ENCODE measurements around the gene ALPI. TPM values are rescaled to one million over a fixed set of nuclear protein-coding genes. Genes with fewer than 3 reads are reported as not detected.
"Not testable (repeated sequence)": the region's sequence is repeated elsewhere in the genome, so short reads cannot be mapped to it uniquely, and the experiment has no call there.

Gene ALPI
- not detected for total RNA-seq

GRCh38 chr2:232455426-232456255 lies at the start of gene ALPI:
Gene ALPI (plus strand): TSS chr2:232456153. CDS start chr2:232456200, 47 bp downstream.
- Histone ChIP-seq H3K36me3 (no peaks in the 10 kb centered on the region), H3K4me3 (no peak within 1 kb of the TSS), H3K4me1 (ENCODE audit: control insufficient read depth in 1 of 2, low read depth in 2 of 2) (no peaks in the 10 kb centered on the region), H3K27ac (no peak within 1 kb of the TSS), H3K9me3 (no peaks in the 10 kb centered on the region), H3K27me3 (replicated peaks; ENCODE audit: insufficient read depth) (no peaks in the 10 kb centered on the region)
- TF ChIP-seq CTCF (IDR thresholded peaks at IDR 0.05): no peak
- no peak for DNase-seq (ENCODE audit: low spot score)
- no peak for ATAC-seq (ENCODE audit: insufficient number of reproducible peaks, low FRiP score, low read depth)

- Histone ChIP-seq H3K4me3 (no peak within 1 kb of the TSS), H3K9me3 (no peaks in the 10 kb centered on the region), H3K4me1 (ENCODE audit: control insufficient read depth in 1 of 2, low read depth in 2 of 2) (no peaks in the 10 kb centered on the region), H3K36me3 (no peaks in the 10 kb centered on the region), H3K27ac (no peak within 1 kb of the TSS), H3K27me3 (replicated peaks; ENCODE audit: insufficient read depth) (no peaks in the 10 kb centered on the region)
- TF ChIP-seq CTCF (IDR thresholded peaks at IDR 0.05): no peak
- DNase-seq (ENCODE audit: low spot score): no peak
- ATAC-seq (ENCODE audit: insufficient number of reproducible peaks, low FRiP score, low read depth): no peak
Measured at GRCh38 chr2:232406556-232407310, 49.2 kb upstream of the ALPI start, which contains the start of gene ALPG. Gene ALPG (plus strand): TSS chr2:232406844. CDS start chr2:232406895, 51 bp downstream.

GRCh38 chr2:232407428-232408150 lies 48.4 kb upstream of the ALPI start:
- not testable (repeated sequence) for H3K9me3 ChIP-seq; DNase-seq (ENCODE audit: low spot score); H3K36me3 ChIP-seq; H3K4me1 ChIP-seq (ENCODE audit: control insufficient read depth in 1 of 2, low read depth in 2 of 2); ATAC-seq (ENCODE audit: insufficient number of reproducible peaks, low FRiP score, low read depth); H3K27ac ChIP-seq; H3K4me3 ChIP-seq; H3K27me3 ChIP-seq (replicated peaks; ENCODE audit: insufficient read depth)

- not testable (repeated sequence) for H3K36me3 ChIP-seq; H3K27me3 ChIP-seq (replicated peaks; ENCODE audit: insufficient read depth); ATAC-seq (ENCODE audit: insufficient number of reproducible peaks, low FRiP score, low read depth); H3K9me3 ChIP-seq; H3K4me3 ChIP-seq; H3K4me1 ChIP-seq (ENCODE audit: control insufficient read depth in 1 of 2, low read depth in 2 of 2); DNase-seq (ENCODE audit: low spot score); H3K27ac ChIP-seq
Measured at GRCh38 chr2:232408269-232408668, 47.7 kb upstream of the ALPI start.

GRCh38 chr2:232409617-232410016 lies 46.3 kb upstream of the ALPI start:
- ATAC-seq (ENCODE audit: insufficient number of reproducible peaks, low FRiP score, low read depth); H3K36me3 ChIP-seq; H3K9me3 ChIP-seq; H3K27ac ChIP-seq; H3K4me1 ChIP-seq (ENCODE audit: control insufficient read depth in 1 of 2, low read depth in 2 of 2); DNase-seq (ENCODE audit: low spot score); H3K4me3 ChIP-seq; H3K27me3 ChIP-seq (replicated peaks; ENCODE audit: insufficient read depth): not testable (repeated sequence)

GRCh38 chr2:232410238-232410900 lies 45.6 kb upstream of the ALPI start:
- no peaks in the 10 kb centered on the region for H3K27me3 ChIP-seq (replicated peaks; ENCODE audit: insufficient read depth)
- H3K27ac ChIP-seq: no peak overlapping the region
- no peak for TF ChIP-seq CTCF (IDR thresholded peaks at IDR 0.05)
- no peaks in the 10 kb centered on the region for H3K9me3 ChIP-seq
- H3K4me1 ChIP-seq (ENCODE audit: control insufficient read depth in 1 of 2, low read depth in 2 of 2): no peaks in the 10 kb centered on the region
- no peak for DNase-seq (ENCODE audit: low spot score)
- no peaks in the 10 kb centered on the region for H3K36me3 ChIP-seq
- ATAC-seq (ENCODE audit: insufficient number of reproducible peaks, low FRiP score, low read depth): no peak
- no peak overlapping the region for H3K4me3 ChIP-seq

Measured in thoracic aorta (tissue), 2 donors.